HCT116 (cell line): ENCODE data around the gene FBXL7.

Experiments
- CEBPB ChIP-seq: IDR thresholded peaks from 2 replicates; pipeline ENCODE4 v1.6.1; 2012; ENCODE audit warnings: low read depth
- POLR2A ChIP-seq: IDR thresholded peaks from 2 replicates; pipeline ENCODE4 v1.7.0; 2011; ENCODE audit warnings: borderline replicate concordance; ENCODE audit not compliant: insufficient read depth, insufficient read length; ENCODE audit errors: extremely low read depth
- RAD21 ChIP-seq: IDR thresholded peaks from 2 replicates; pipeline ENCODE4 v1.6.1; 2012; ENCODE audit warnings: low read depth, mild to moderate bottlenecking

DNA sequence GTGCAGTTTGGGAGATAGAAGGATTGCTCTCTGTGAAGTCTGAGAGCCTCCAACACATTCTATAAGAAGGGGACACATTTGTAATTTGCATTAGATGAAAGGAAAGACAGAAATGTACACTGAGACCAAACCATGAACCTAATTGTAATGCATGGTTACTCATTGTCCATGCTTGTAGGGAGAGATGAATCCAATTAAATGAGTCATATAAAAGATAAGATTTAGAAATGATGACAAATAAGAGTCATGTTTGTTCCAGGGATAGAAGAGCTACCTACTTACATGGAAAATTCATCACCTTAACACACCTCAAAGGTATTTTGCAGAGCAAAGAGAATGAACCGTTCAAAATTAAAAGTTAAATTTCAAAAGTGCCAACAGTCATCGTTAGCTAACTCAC, 85.1 kb downstream of the FBXL7 start:
- TF ChIP-seq RAD21 (no peak), CEBPB (no peak), POLR2A (no peak)
